ENCODE data around the gene TSEN2.
"Not testable (repeated sequence)": the region's sequence is repeated elsewhere in the genome, so short reads cannot be mapped to it uniquely, and the experiment has no call there.

The TSEN2 gene

GRCh38 chr3:12541625-12542024, 57.3 kb downstream of the TSEN2 start:
- peaks cover 2% of the 10 kb centered on the region for H3K36me3 ChIP-seq (replicated peaks)
- TF ChIP-seq CTCF (IDR thresholded peaks at IDR 0.05; ENCODE audit: low read depth, low read length, missing control alignments): peak; percentile 40
- DNase-seq: no peak
- H3K27me3 ChIP-seq (replicated peaks): no peaks in the 10 kb centered on the region
- H3K27ac ChIP-seq: no peak overlapping the region
- H3K4me3 ChIP-seq (ENCODE audit: low read depth, low read length): no peak overlapping the region
- in situ Hi-C loops (cut with HindIII; ENCODE audit: low pct_ligation_motif_present, low sequenced_read_pairs): no loop called here

- H3K27me3 ChIP-seq (replicated peaks); in situ Hi-C loops (cut with HindIII; ENCODE audit: low pct_ligation_motif_present, low sequenced_read_pairs); H3K4me3 ChIP-seq (ENCODE audit: low read depth, low read length); H3K27ac ChIP-seq; DNase-seq; H3K36me3 ChIP-seq (replicated peaks): not testable (repeated sequence)
Measured at GRCh38 chr3:12543497-12543896, 59.2 kb downstream of the TSEN2 start.

- Histone ChIP-seq H3K27me3 (replicated peaks) (no peaks in the 10 kb centered on the region), H3K36me3 (replicated peaks) (peaks cover 2% of the 10 kb centered on the region), H3K27ac (no peak overlapping the region), H3K4me3 (ENCODE audit: low read depth, low read length) (no peak overlapping the region)
- in situ Hi-C loops (cut with HindIII; ENCODE audit: low pct_ligation_motif_present, low sequenced_read_pairs): no loop called here
- TF ChIP-seq CTCF (IDR thresholded peaks at IDR 0.05; ENCODE audit: low read depth, low read length, missing control alignments): no peak
- no peak for DNase-seq
Measured at GRCh38 chr3:12544652-12545472, 60.6 kb downstream of the TSEN2 start.

GRCh38 chr3:12545473-12545791, 61.2 kb downstream of the TSEN2 start, which contains the start of gene MKRN2OS:
Gene MKRN2OS (minus strand): TSS chr3:12545499. CDS start chr3:12545464, 35 bp downstream.
- in situ Hi-C loops (cut with HindIII; ENCODE audit: low pct_ligation_motif_present, low sequenced_read_pairs): no loop called here
- no peak for DNase-seq

GRCh38 chr3:12549971-12550760, 65.9 kb downstream of the TSEN2 start:
- no peak for DNase-seq
- H3K36me3 ChIP-seq (replicated peaks): no peaks in the 10 kb centered on the region
- no peak overlapping the region for H3K4me3 ChIP-seq (ENCODE audit: low read depth, low read length)
- no peak overlapping the region for H3K27ac ChIP-seq
- H3K27me3 ChIP-seq (replicated peaks): no peaks in the 10 kb centered on the region
- in situ Hi-C loops (cut with HindIII; ENCODE audit: low pct_ligation_motif_present, low sequenced_read_pairs): no loop called here
- TF ChIP-seq CTCF (IDR thresholded peaks at IDR 0.05; ENCODE audit: low read depth, low read length, missing control alignments): no peak

More at GRCh38 chr3:12545473-12545791, 61.2 kb downstream of the TSEN2 start, which contains the start of gene MKRN2OS:
- Histone ChIP-seq H3K27ac (no peak within 1 kb of the TSS), H3K27me3 (replicated peaks) (no peaks in the 10 kb centered on the region), H3K4me3 (ENCODE audit: low read depth, low read length) (no peak within 1 kb of the TSS), H3K36me3 (replicated peaks) (peaks cover under 1% of the 10 kb centered on the region)
- no peak for TF ChIP-seq CTCF (IDR thresholded peaks at IDR 0.05; ENCODE audit: low read depth, low read length, missing control alignments)

- in situ Hi-C loops (cut with HindIII; ENCODE audit: low pct_ligation_motif_present, low sequenced_read_pairs): no loop called here
- Histone ChIP-seq H3K27ac (no peak overlapping the region), H3K36me3 (replicated peaks) (no peaks in the 10 kb centered on the region), H3K4me3 (ENCODE audit: low read depth, low read length) (peak overlapping the region; percentile 68), H3K27me3 (replicated peaks) (no peaks in the 10 kb centered on the region)
- TF ChIP-seq CTCF (IDR thresholded peaks at IDR 0.05; ENCODE audit: low read depth, low read length, missing control alignments): peak; percentile 8
- DNase-seq: no peak
Measured at GRCh38 chr3:12553921-12554391, 69.7 kb downstream of the TSEN2 start.

All from brain microvascular endothelial cell (primary cell).